ENCODE results near the gene DNAJC4.

DNAJC4 gene

GRCh38 chr11:64208796-64209562 lies 21.4 kb upstream of the DNAJC4 start:
- Histone ChIP-seq H3K36me3 (ENCODE audit: control insufficient read depth, insufficient read depth, low read length) (peaks cover 66% of the 10 kb centered on the region), H3K4me3 (ENCODE audit: low read depth, low read length) (no peak overlapping the region), H3K9ac (ENCODE audit: low read length) (no peak overlapping the region), H3K27ac (ENCODE audit: low read depth, low read length) (no peak overlapping the region), H3K9me3 (ENCODE audit: control insufficient read depth, insufficient read depth, low read depth, low read length) (no peaks in the 10 kb centered on the region), H3K4me1 (ENCODE audit: control insufficient read depth, insufficient read depth, low read length) (peaks cover 8% of the 10 kb centered on the region; the same call in 1 of the 2 replicates), H3K27me3 (ENCODE audit: control insufficient read depth, insufficient read depth, low read length) (no peaks in the 10 kb centered on the region)

GRCh38 chr11:64209563-64209843 lies 20.8 kb upstream of the DNAJC4 start:
- H3K27me3 ChIP-seq (ENCODE audit: control insufficient read depth, insufficient read depth, low read length): no peaks in the 10 kb centered on the region
- H3K9me3 ChIP-seq (ENCODE audit: control insufficient read depth, insufficient read depth, low read depth, low read length): no peaks in the 10 kb centered on the region

GRCh38 chr11:64210301-64211020 lies 19.9 kb upstream of the DNAJC4 start:
- Histone ChIP-seq H3K9me3 (ENCODE audit: control insufficient read depth, insufficient read depth, low read depth, low read length) (no peaks in the 10 kb centered on the region), H3K9ac (ENCODE audit: low read length) (no peak overlapping the region), H3K27ac (ENCODE audit: low read depth, low read length) (no peak overlapping the region), H3K27me3 (ENCODE audit: control insufficient read depth, insufficient read depth, low read length) (no peaks in the 10 kb centered on the region), H3K36me3 (ENCODE audit: control insufficient read depth, insufficient read depth, low read length) (peaks cover 59% of the 10 kb centered on the region), H3K4me3 (ENCODE audit: low read depth, low read length) (no peak overlapping the region), H3K4me1 (ENCODE audit: control insufficient read depth, insufficient read depth, low read length) (peaks cover 8% of the 10 kb centered on the region; the same call in 1 of the 2 replicates)

More at GRCh38 chr11:64209563-64209843, 20.8 kb upstream of the DNAJC4 start:
- peaks cover 61% of the 10 kb centered on the region for H3K36me3 ChIP-seq (ENCODE audit: control insufficient read depth, insufficient read depth, low read length)
- no peak overlapping the region for H3K4me3 ChIP-seq (ENCODE audit: low read depth, low read length)
- no peak overlapping the region for H3K27ac ChIP-seq (ENCODE audit: low read depth, low read length)
- H3K9ac ChIP-seq (ENCODE audit: low read length): no peak overlapping the region
- H3K4me1 ChIP-seq (ENCODE audit: control insufficient read depth, insufficient read depth, low read length): peaks cover 8% of the 10 kb centered on the region; the same call in 1 of the 2 replicates

GRCh38 chr11:64211181-64211872 lies 19.0 kb upstream of the DNAJC4 start:
- Histone ChIP-seq H3K27me3 (ENCODE audit: control insufficient read depth, insufficient read depth, low read length) (no peaks in the 10 kb centered on the region), H3K9me3 (ENCODE audit: control insufficient read depth, insufficient read depth, low read depth, low read length) (no peaks in the 10 kb centered on the region), H3K27ac (ENCODE audit: low read depth, low read length) (no peak overlapping the region), H3K9ac (ENCODE audit: low read length) (no peak overlapping the region), H3K4me3 (ENCODE audit: low read depth, low read length) (no peak overlapping the region), H3K36me3 (ENCODE audit: control insufficient read depth, insufficient read depth, low read length) (peaks cover 50% of the 10 kb centered on the region), H3K4me1 (ENCODE audit: control insufficient read depth, insufficient read depth, low read length) (peaks cover 8% of the 10 kb centered on the region; the same call in 1 of the 2 replicates)

- no peaks in the 10 kb centered on the region for H3K4me1 ChIP-seq (ENCODE audit: control insufficient read depth, insufficient read depth, low read length)
- peaks cover 33% of the 10 kb centered on the region for H3K36me3 ChIP-seq (ENCODE audit: control insufficient read depth, insufficient read depth, low read length)
- no peak overlapping the region for H3K27ac ChIP-seq (ENCODE audit: low read depth, low read length)
Observed at GRCh38 chr11:64216879-64217278, 13.5 kb upstream of the DNAJC4 start.

GRCh38 chr11:64218628-64219353 lies 11.6 kb upstream of the DNAJC4 start:
- no peaks in the 10 kb centered on the region for H3K4me1 ChIP-seq (ENCODE audit: control insufficient read depth, insufficient read depth, low read length)
- peaks cover 37% of the 10 kb centered on the region for H3K36me3 ChIP-seq (ENCODE audit: control insufficient read depth, insufficient read depth, low read length)
- no peak overlapping the region for H3K4me3 ChIP-seq (ENCODE audit: low read depth, low read length)
- no peak overlapping the region for H3K9ac ChIP-seq (ENCODE audit: low read length)
- no peaks in the 10 kb centered on the region for H3K27me3 ChIP-seq (ENCODE audit: control insufficient read depth, insufficient read depth, low read length)
- H3K9me3 ChIP-seq (ENCODE audit: control insufficient read depth, insufficient read depth, low read depth, low read length): no peaks in the 10 kb centered on the region
- no peak overlapping the region for H3K27ac ChIP-seq (ENCODE audit: low read depth, low read length)

More at GRCh38 chr11:64216879-64217278, 13.5 kb upstream of the DNAJC4 start:
- no peaks in the 10 kb centered on the region for H3K27me3 ChIP-seq (ENCODE audit: control insufficient read depth, insufficient read depth, low read length)
- no peak overlapping the region for H3K4me3 ChIP-seq (ENCODE audit: low read depth, low read length)
- no peak overlapping the region for H3K9ac ChIP-seq (ENCODE audit: low read length)
- H3K9me3 ChIP-seq (ENCODE audit: control insufficient read depth, insufficient read depth, low read depth, low read length): no peaks in the 10 kb centered on the region

- Histone ChIP-seq H3K4me3 (ENCODE audit: low read depth, low read length) (no peak overlapping the region), H3K4me1 (ENCODE audit: control insufficient read depth, insufficient read depth, low read length) (no peaks in the 10 kb centered on the region), H3K9ac (ENCODE audit: low read length) (no peak overlapping the region), H3K27ac (ENCODE audit: low read depth, low read length) (no peak overlapping the region), H3K27me3 (ENCODE audit: control insufficient read depth, insufficient read depth, low read length) (no peaks in the 10 kb centered on the region), H3K36me3 (ENCODE audit: control insufficient read depth, insufficient read depth, low read length) (peaks cover 42% of the 10 kb centered on the region), H3K9me3 (ENCODE audit: control insufficient read depth, insufficient read depth, low read depth, low read length) (no peaks in the 10 kb centered on the region)
Observed at GRCh38 chr11:64219354-64219684, 11.0 kb upstream of the DNAJC4 start.

GRCh38 chr11:64219755-64220154 lies 10.6 kb upstream of the DNAJC4 start:
- H3K4me1 ChIP-seq (ENCODE audit: control insufficient read depth, insufficient read depth, low read length): no peaks in the 10 kb centered on the region
- H3K9me3 ChIP-seq (ENCODE audit: control insufficient read depth, insufficient read depth, low read depth, low read length): no peaks in the 10 kb centered on the region
- H3K4me3 ChIP-seq (ENCODE audit: low read depth, low read length): no peak overlapping the region
- no peak overlapping the region for H3K27ac ChIP-seq (ENCODE audit: low read depth, low read length)
- H3K9ac ChIP-seq (ENCODE audit: low read length): no peak overlapping the region
- H3K27me3 ChIP-seq (ENCODE audit: control insufficient read depth, insufficient read depth, low read length): no peaks in the 10 kb centered on the region
- peaks cover 45% of the 10 kb centered on the region for H3K36me3 ChIP-seq (ENCODE audit: control insufficient read depth, insufficient read depth, low read length)

GRCh38 chr11:64220271-64220670 lies 10.1 kb upstream of the DNAJC4 start:
- Histone ChIP-seq H3K9ac (ENCODE audit: low read length) (no peak overlapping the region), H3K9me3 (ENCODE audit: control insufficient read depth, insufficient read depth, low read depth, low read length) (no peaks in the 10 kb centered on the region), H3K4me3 (ENCODE audit: low read depth, low read length) (no peak overlapping the region), H3K27ac (ENCODE audit: low read depth, low read length) (no peak overlapping the region), H3K36me3 (ENCODE audit: control insufficient read depth, insufficient read depth, low read length) (peaks cover 40% of the 10 kb centered on the region), H3K27me3 (ENCODE audit: control insufficient read depth, insufficient read depth, low read length) (no peaks in the 10 kb centered on the region), H3K4me1 (ENCODE audit: control insufficient read depth, insufficient read depth, low read length) (peaks cover 2% of the 10 kb centered on the region; the same call in 1 of the 2 replicates)

- peaks cover 3% of the 10 kb centered on the region; the same call in 1 of the 2 replicates for H3K4me1 ChIP-seq (ENCODE audit: control insufficient read depth, insufficient read depth, low read length)
- peaks cover 40% of the 10 kb centered on the region for H3K36me3 ChIP-seq (ENCODE audit: control insufficient read depth, insufficient read depth, low read length)
- H3K4me3 ChIP-seq (ENCODE audit: low read depth, low read length): no peak overlapping the region
- no peak overlapping the region for H3K27ac ChIP-seq (ENCODE audit: low read depth, low read length)
- no peaks in the 10 kb centered on the region for H3K9me3 ChIP-seq (ENCODE audit: control insufficient read depth, insufficient read depth, low read depth, low read length)
- H3K9ac ChIP-seq (ENCODE audit: low read length): no peak overlapping the region
- H3K27me3 ChIP-seq (ENCODE audit: control insufficient read depth, insufficient read depth, low read length): no peaks in the 10 kb centered on the region
Observed at GRCh38 chr11:64220798-64221197, 9.6 kb upstream of the DNAJC4 start.

Data from HUES6 (cell line).